Measurements from ENCODE around the gene ABHD18. TPM values are rescaled to one million over a fixed set of nuclear protein-coding genes. Genes with fewer than 3 reads are reported as not detected.

The ABHD18 gene
- polyA plus RNA-seq, 3 donors, result 6.1 to 9.5 (median 6.4) TPM

DNA sequence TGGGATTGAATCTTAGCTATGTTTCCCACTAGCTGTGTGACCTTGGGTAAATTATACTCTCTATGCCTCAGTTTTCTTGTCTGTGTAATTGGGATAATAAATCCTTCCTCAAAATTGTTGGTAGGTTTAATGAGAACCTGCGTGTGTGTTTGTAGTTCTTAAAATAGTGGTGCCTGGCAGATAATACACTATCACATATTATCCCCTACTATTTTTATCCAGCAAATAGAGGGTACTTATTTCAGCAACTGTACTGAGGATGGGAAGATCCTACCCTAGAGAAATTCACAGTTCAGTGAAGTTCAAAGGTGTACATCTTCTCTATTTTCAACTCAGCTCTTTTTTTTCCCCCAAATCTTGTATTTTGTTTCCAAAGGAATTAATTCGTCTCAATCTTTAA is 17.2 kb downstream of the ABHD18 start:
- no peaks in the 10 kb centered on the region for H3K27me3 Mint-ChIP-seq (ENCODE audit: low read depth in 3 of 3)
- H3K4me3 Mint-ChIP-seq, result no peak overlapping the region
- H3K27ac ChIP-seq (ENCODE audit: low read depth in 1 of 2, low read length in 2 of 2), result no peak overlapping the region
- H3K4me1 Mint-ChIP-seq, result no peaks in the 10 kb centered on the region
- no peaks in the 10 kb centered on the region for H3K9me3 ChIP-seq (replicated peaks in 1 of 2; ENCODE audit: control insufficient read depth in 1 of 2, insufficient read depth in 1 of 2, low read length in 2 of 2)
- no peaks in the 10 kb centered on the region for H3K27me3 ChIP-seq (ENCODE audit: control insufficient read depth in 2 of 2, insufficient read depth in 2 of 2, low read length in 2 of 2)
- peaks cover 3% of the 10 kb centered on the region for H3K79me2 ChIP-seq (ENCODE audit: insufficient read depth, low read length)
- H3K9ac ChIP-seq (ENCODE audit: insufficient read depth, low read length, poor library complexity, severe bottlenecking), result no peak overlapping the region
- TF ChIP-seq, protein P1, sequence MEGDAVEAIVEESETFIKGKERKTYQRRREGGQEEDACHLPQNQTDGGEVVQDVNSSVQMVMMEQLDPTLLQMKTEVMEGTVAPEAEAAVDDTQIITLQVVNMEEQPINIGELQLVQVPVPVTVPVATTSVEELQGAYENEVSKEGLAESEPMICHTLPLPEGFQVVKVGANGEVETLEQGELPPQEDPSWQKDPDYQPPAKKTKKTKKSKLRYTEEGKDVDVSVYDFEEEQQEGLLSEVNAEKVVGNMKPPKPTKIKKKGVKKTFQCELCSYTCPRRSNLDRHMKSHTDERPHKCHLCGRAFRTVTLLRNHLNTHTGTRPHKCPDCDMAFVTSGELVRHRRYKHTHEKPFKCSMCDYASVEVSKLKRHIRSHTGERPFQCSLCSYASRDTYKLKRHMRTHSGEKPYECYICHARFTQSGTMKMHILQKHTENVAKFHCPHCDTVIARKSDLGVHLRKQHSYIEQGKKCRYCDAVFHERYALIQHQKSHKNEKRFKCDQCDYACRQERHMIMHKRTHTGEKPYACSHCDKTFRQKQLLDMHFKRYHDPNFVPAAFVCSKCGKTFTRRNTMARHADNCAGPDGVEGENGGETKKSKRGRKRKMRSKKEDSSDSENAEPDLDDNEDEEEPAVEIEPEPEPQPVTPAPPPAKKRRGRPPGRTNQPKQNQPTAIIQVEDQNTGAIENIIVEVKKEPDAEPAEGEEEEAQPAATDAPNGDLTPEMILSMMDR (IDR thresholded peaks at IDR 0.05), result no peak
- no peak overlapping the region for H3K4me3 ChIP-seq (replicated peaks in 1 of 3; ENCODE audit: low read depth in 2 of 3, low read length in 3 of 3)
- no peaks in the 10 kb centered on the region for H3K4me1 ChIP-seq (ENCODE audit: control insufficient read depth in 1 of 2, insufficient read depth in 2 of 2, low read length in 2 of 2)
- WGBS (ENCODE audit: insufficient coverage), result no CpG with 5 or more reads among the region's 2 CpGs
- DNase-seq, result no peak
- H3K4me2 ChIP-seq (replicated peaks; ENCODE audit: extremely low read depth, low read length, poor library complexity, severe bottlenecking), result no peak overlapping the region
- H4K20me1 ChIP-seq (ENCODE audit: insufficient read depth, low read length), result no peaks in the 10 kb centered on the region
- H3K9me3 Mint-ChIP-seq, result peaks cover 0 to 4% (median 0%) of the 10 kb centered on the region in 7 donors
- no peak overlapping the region for H3K27ac Mint-ChIP-seq
- H2AFZ ChIP-seq (ENCODE audit: insufficient read depth, low read depth, low read length, poor library complexity, severe bottlenecking), result no peak overlapping the region
- intact Hi-C loops (cut with micrococcal nuclease), result no loop called here
- peaks cover 20 to 47% of the 10 kb centered on the region in 2 donors for H3K36me3 ChIP-seq (replicated peaks in 1 of 2; ENCODE audit: control insufficient read depth in 1 of 2, insufficient read depth in 2 of 2, low read length in 2 of 2)
- H3K36me3 Mint-ChIP-seq, result peaks cover 22 to 45% of the 10 kb centered on the region in 2 donors

DNA sequence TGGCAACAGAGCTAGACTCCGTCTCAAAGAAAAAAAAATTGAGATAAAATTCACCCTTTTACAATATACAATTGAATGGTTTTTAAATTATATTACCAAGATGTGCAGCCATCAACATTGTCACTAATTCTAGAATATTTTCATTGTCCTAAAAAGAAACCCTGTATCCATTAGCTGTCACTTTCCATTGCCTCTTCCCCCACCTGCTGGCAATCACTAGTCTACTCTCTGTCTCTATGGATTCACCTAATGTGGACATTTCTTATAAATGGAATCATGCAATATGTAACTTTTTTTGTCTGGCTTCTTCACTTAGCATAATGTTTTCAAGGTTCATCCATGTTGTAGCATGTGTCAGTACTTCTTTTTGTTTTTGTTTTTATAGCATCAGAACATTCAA is 20.8 kb downstream of the ABHD18 start:
- DNase-seq, result no peak
- Histone ChIP-seq H2AFZ (ENCODE audit: insufficient read depth, low read depth, low read length, poor library complexity, severe bottlenecking) (no peak overlapping the region), H3K9me3 (replicated peaks in 1 of 2; ENCODE audit: control insufficient read depth in 1 of 2, insufficient read depth in 1 of 2, low read length in 2 of 2) (no peaks in the 10 kb centered on the region), H3K27me3 (ENCODE audit: control insufficient read depth in 2 of 2, insufficient read depth in 2 of 2, low read length in 2 of 2) (no peaks in the 10 kb centered on the region), H3K4me1 (ENCODE audit: control insufficient read depth in 1 of 2, insufficient read depth in 2 of 2, low read length in 2 of 2) (no peaks in the 10 kb centered on the region), H3K4me3 (replicated peaks in 1 of 3; ENCODE audit: low read depth in 2 of 3, low read length in 3 of 3) (no peak overlapping the region), H3K4me2 (replicated peaks; ENCODE audit: extremely low read depth, low read length, poor library complexity, severe bottlenecking) (no peak overlapping the region), H3K27ac (ENCODE audit: low read depth in 1 of 2, low read length in 2 of 2) (no peak overlapping the region), H3K9ac (ENCODE audit: insufficient read depth, low read length, poor library complexity, severe bottlenecking) (no peak overlapping the region), H3K79me2 (ENCODE audit: insufficient read depth, low read length) (no peaks in the 10 kb centered on the region), H4K20me1 (ENCODE audit: insufficient read depth, low read length) (no peaks in the 10 kb centered on the region), H3K36me3 (replicated peaks in 1 of 2; ENCODE audit: control insufficient read depth in 1 of 2, insufficient read depth in 2 of 2, low read length in 2 of 2) (peaks cover 25 to 75% of the 10 kb centered on the region in 2 donors)
- H3K4me3 Mint-ChIP-seq, result no peak overlapping the region
- no CpG with 5 or more reads among the region's 1 CpG for WGBS (ENCODE audit: insufficient coverage)
- intact Hi-C loops (cut with micrococcal nuclease), result no loop called here
- H3K27me3 Mint-ChIP-seq (ENCODE audit: low read depth in 3 of 3), result no peaks in the 10 kb centered on the region
- peaks cover 29 to 48% of the 10 kb centered on the region in 2 donors for H3K36me3 Mint-ChIP-seq
- TF ChIP-seq, protein P1 (IDR thresholded peaks at IDR 0.05), result no peak
- H3K27ac Mint-ChIP-seq, result no peak overlapping the region
- H3K4me1 Mint-ChIP-seq, result peaks cover 2% of the 10 kb centered on the region
- H3K9me3 Mint-ChIP-seq, result no peaks in the 10 kb centered on the region

Measured in CD14-positive monocyte (primary cell).